K562 (cell line): ENCODE results near the gene BCAS3. TPM values are rescaled to one million over a fixed set of nuclear protein-coding genes. Genes with fewer than 3 reads are reported as not detected.

Source experiments
- ATAC-seq: fragments of 200-7000 bp; cut with Tn5 transposase; 3 replicates; pipeline ENCODE4 v1.9.1; 2020; ENCODE audit warnings: moderate library complexity
- BruUV-seq: library from RNA; stranded (reverse); fragments of 400-500 nt; replicated peaks from 2 replicates; lab custom pipeline; 2021; lab: Mats Ljungman, UMichigan
- CTCF ChIA-PET: fragments of 300-600 bp; formaldehyde crosslinking; extraction: SDS; loops from one replicate; lab custom pipeline; 2021; ENCODE audit warnings: low intra/inter-chr PET ratio; lab: Yijun Ruan, JAX
- POLR2A ChIA-PET: fragments of 300-600, 350-650 bp; sonication (Branson Sonifier 250); formaldehyde crosslinking; extraction: SDS; loops from one replicate; lab custom pipeline; 2021; ENCODE audit warnings: antibody characterized with exemption, inconsistent platforms; lab: Yijun Ruan, JAX
- DNase-seq, 4 experiments: peaks; one replicate each; pipeline versions ENCODE4 v3.0.0 to v3.0.0-alpha.2; 2011 to 2018; ENCODE audit warnings: low spot score in 3 of 4, mixed read lengths in 3 of 4; ENCODE audit errors: extremely low read depth in 1 of 4
- FAIRE-seq: peaks from 2 replicates; lab custom pipeline; 2011; peaks lifted over from hg19 to GRCh38; lab: Jason Lieb, UNC
- H2AFZ ChIP-seq: 2 replicates; pipeline ENCODE4 v1.6.0; 2011; ENCODE audit warnings: low read depth, low read length, control low read depth, inconsistent platforms
- H3K27ac ChIP-seq: fragments of 200-600 bp; 3 replicates; pipeline ENCODE4 v1.8.0; 2011; ENCODE audit warnings: low read depth, mild to moderate bottlenecking, control low read depth, inconsistent platforms, low read length, moderate library complexity, mixed read lengths; ENCODE audit errors: extremely low read depth
- H3K27me3 ChIP-seq, 2 experiments: fragments of 300-600 bp in 1 of 2; 2 replicates in 1 of 2; 3 replicates in 1 of 2; pipeline versions ENCODE4 v1.6.0 to v1.8.0; 2011; ENCODE audit warnings: inconsistent platforms in 2 of 2, low read length in 2 of 2, mild to moderate bottlenecking in 1 of 2, mixed read lengths in 1 of 2, moderate library complexity in 1 of 2; ENCODE audit not compliant: control insufficient read depth in 2 of 2, insufficient read depth in 2 of 2
- H3K36me3 ChIP-seq: fragments of 300-600 bp; 3 replicates; pipeline ENCODE4 v1.8.0; 2011; ENCODE audit warnings: mild to moderate bottlenecking, low read length, inconsistent platforms; ENCODE audit not compliant: control insufficient read depth, insufficient read depth
- H3K4me1 ChIP-seq, 2 experiments: fragments of 200-600 bp in 1 of 2; replicated peaks in 1 of 2; 2 replicates in 1 of 2; 3 replicates in 1 of 2; pipeline versions ENCODE4 v1.5.1 to v1.8.0; 2011; ENCODE audit warnings: inconsistent platforms in 2 of 2, low read length in 2 of 2, mild to moderate bottlenecking in 1 of 2, mixed read lengths in 1 of 2, moderate library complexity in 1 of 2; ENCODE audit not compliant: control insufficient read depth in 2 of 2, insufficient read depth in 2 of 2
- H3K4me2 ChIP-seq: 2 replicates; pipeline ENCODE4 v1.6.1; 2011; ENCODE audit warnings: low read length, control low read depth, inconsistent platforms, mixed read lengths; ENCODE audit not compliant: insufficient read depth
- H3K4me3 ChIP-seq: fragments of 200-600 bp; sonication (generic), shearing (Covaris generic); 2 replicates; pipeline ENCODE4 v1.5.1; 2016; ENCODE audit warnings: control low read depth, inconsistent platforms
- H3K79me2 ChIP-seq: fragments of 200-600 bp; 3 replicates; pipeline ENCODE4 v1.8.0; 2011; ENCODE audit warnings: low read length, inconsistent platforms; ENCODE audit not compliant: control insufficient read depth, insufficient read depth
- H3K9ac ChIP-seq, 2 experiments: 2 replicates each; pipeline versions ENCODE4 v1.6.0 to v1.6.1; 2011; ENCODE audit warnings: low read depth in 2 of 2, low read length in 2 of 2, control low read depth in 1 of 2, inconsistent platforms in 1 of 2, mild to moderate bottlenecking in 1 of 2, mixed read lengths in 1 of 2; ENCODE audit not compliant: insufficient read depth in 1 of 2
- H3K9me1 ChIP-seq: one replicate; pipeline ENCODE4 v1.6.0; 2011; ENCODE audit warnings: inconsistent platforms, mild to moderate bottlenecking, low read length, moderate library complexity; ENCODE audit not compliant: control insufficient read depth, insufficient read depth
- H3K9me3 ChIP-seq: replicated peaks from 2 replicates; pipeline ENCODE4 v1.5.1; 2011; ENCODE audit warnings: low read depth, low read length, inconsistent platforms; ENCODE audit not compliant: control insufficient read depth, insufficient read depth
- H4K20me1 ChIP-seq: replicated peaks from 2 replicates; pipeline ENCODE4 v1.6.1; 2011; ENCODE audit warnings: low read length, inconsistent platforms, mixed read lengths; ENCODE audit not compliant: control insufficient read depth, insufficient read depth
- DIDO1 ChIP-seq: fragments of 450-650 bp; IDR thresholded peaks from 2 replicates; pipeline ENCODE4 v1.6.1; 2016; ENCODE audit warnings: low read depth, missing biosample characterization, missing genetic modification characterization
- DMBX1 ChIP-seq: fragments of 250-450 bp; sonication (Bioruptor Pico); IDR thresholded peaks from 2 replicates; pipeline ENCODE4 v1.8.0; 2022; ENCODE audit warnings: inconsistent platforms, mild to moderate bottlenecking, moderate library complexity, borderline replicate concordance
- E2F3 ChIP-seq: fragments of 250-450 bp; sonication (Bioruptor Pico); IDR thresholded peaks from 2 replicates; pipeline ENCODE4 v1.4.0; 2020; ENCODE audit warnings: mild to moderate bottlenecking
- MYC ChIP-seq, 2 experiments: fragments of 250-450 bp in 1 of 2; sonication (Bioruptor Pico) in 1 of 2; IDR thresholded peaks; 2 replicates each; pipeline versions ENCODE4 v1.5.1 to v1.6.1; 2012 to 2021; ENCODE audit warnings: low read depth in 2 of 2, borderline replicate concordance in 1 of 2, improper control_type of control experiment in 1 of 2, low read length in 1 of 2, mild to moderate bottlenecking in 1 of 2, moderate library complexity in 1 of 2
- NFRKB ChIP-seq: fragments of 450-650 bp; IDR thresholded peaks from 2 replicates; pipeline ENCODE4 v1.6.1; 2016; ENCODE audit warnings: low read depth
- NKRF ChIP-seq: fragments of 450-650 bp; IDR thresholded peaks from 2 replicates; pipeline ENCODE4 v1.6.1; 2016; ENCODE audit warnings: borderline replicate concordance
- PTRF ChIP-seq: fragments of 450-650 bp; IDR thresholded peaks from 2 replicates; pipeline ENCODE4 v1.6.1; 2016; ENCODE audit warnings: mild to moderate bottlenecking, missing genetic modification characterization, missing compliant biosample characterization
- RCOR1 ChIP-seq, 2 experiments: IDR thresholded peaks; 2 replicates each; pipeline ENCODE4 v1.6.1; 2012; ENCODE audit warnings: low read depth in 2 of 2, low read length in 2 of 2, borderline replicate concordance in 1 of 2, improper control_type of control experiment in 1 of 2
- RNF2 ChIP-seq: sonication (generic); IDR thresholded peaks from 2 replicates; pipeline ENCODE4 v1.6.1; 2016
- SIN3A ChIP-seq, 2 experiments: fragments of 150-350 bp in 1 of 2; IDR thresholded peaks; 2 replicates each; pipeline ENCODE4 v1.6.1; 2011 to 2016; ENCODE audit warnings: borderline replicate concordance in 2 of 2, low read depth in 2 of 2, low read length in 2 of 2, mild to moderate bottlenecking in 2 of 2, moderate library complexity in 2 of 2; ENCODE audit not compliant: control insufficient read depth in 1 of 2
- SOX6 ChIP-seq: fragments of 450-650 bp; IDR thresholded peaks from 2 replicates; pipeline ENCODE4 v1.6.1; 2014; ENCODE audit warnings: mild to moderate bottlenecking
- SRSF9 ChIP-seq: fragments of 200-400 bp; formaldehyde crosslinking; IDR thresholded peaks from 2 replicates; pipeline ENCODE4 v1.6.1; 2017; ENCODE audit warnings: low read depth, low read length, borderline replicate concordance
- TAL1 ChIP-seq: fragments of 450-650 bp; IDR thresholded peaks from 2 replicates; pipeline ENCODE4 v1.6.1; 2016; ENCODE audit warnings: mild to moderate bottlenecking
- YBX1 ChIP-seq: fragments of 450-650 bp; IDR thresholded peaks from 2 replicates; pipeline ENCODE4 v1.7.1; 2016; ENCODE audit warnings: mild to moderate bottlenecking
- ZNF311 ChIP-seq: fragments of 250-450 bp; sonication (Bioruptor Pico); IDR thresholded peaks from 2 replicates; pipeline ENCODE4 v1.4.0; 2020; ENCODE audit warnings: mild to moderate bottlenecking, moderate library complexity
- WGBS: fragments of 100-300 bp; shearing (Covaris generic); methylation state at CpG from one replicate; pipeline ENCODE4 v1.1.6; 2016; ENCODE audit warnings: low coverage, mixed read lengths; ENCODE audit not compliant: insufficient coverage; ENCODE audit errors: missing lambda C conversion rate; 5-methylcytosine and 5-hydroxymethylcytosine counted together
- in situ Hi-C: fragments of 300-500 bp; cut with MboI; formaldehyde crosslinking; loops from 4 replicates; pipeline ENCODE4 v1.15.0; 2018; ENCODE audit warnings: inconsistent platforms, mixed read lengths
- intact Hi-C: fragments of 100-400 bp; cut with micrococcal nuclease; formaldehyde crosslinking; loops from 2 replicates; pipeline ENCODE4 v1.14.2; 2022
- polyA plus RNA-seq, 8 experiments: library from polyadenylated mRNA; depleted of rRNA in 4 of 8; stranded (reverse) in 5 of 8; unstranded in 3 of 8; fragments of >200 nt; fragmentation: Nextera tagmentation in 2 of 8; fragmentation: Illumina TruSeq in 1 of 8; extraction: Ambion mirVana in 2 of 8; extraction: Trizol in 1 of 8; gene quantifications; 2 replicates each; pipeline versions ENCODE4 v1.2.1 to v1.2.3, GENCODE V29; 2011 to 2014; ENCODE audit warnings: inconsistent platforms in 1 of 8, missing spikeins in 1 of 8
- total RNA-seq, 7 experiments: library from RNA; depleted of rRNA in 6 of 7; stranded (reverse); fragments of >200 nt in 6 of 7; fragmentation: Illumina TruSeq in 2 of 7; extraction: Trizol in 2 of 7; gene quantifications; 2 replicates each; pipeline versions ENCODE4 v1.2.1 to v1.2.3, GENCODE V29; 2011 to 2021; ENCODE audit warnings: low replicate concordance in 1 of 7
- TF ChIP-seq, protein P1 (sequence below): sonication (generic); formaldehyde crosslinking; IDR thresholded peaks from 2 replicates; pipeline ENCODE4 v1.8.0; 2022; ENCODE audit warnings: mild to moderate bottlenecking, missing genetic modification reagents
- TF ChIP-seq, protein P2 (sequence below): sonication (generic); formaldehyde crosslinking; IDR thresholded peaks from 2 replicates; pipeline ENCODE4 v1.9.0; 2022; ENCODE audit warnings: mild to moderate bottlenecking, missing genetic modification reagents
- TF ChIP-seq, protein P3 (sequence below): sonication (generic); formaldehyde crosslinking; IDR thresholded peaks from 2 replicates; pipeline ENCODE4 v1.8.0; 2022; ENCODE audit warnings: missing genetic modification reagents, mild to moderate bottlenecking, borderline replicate concordance

BCAS3 gene
- total and polyA plus RNA-seq, 9 of the 15 experiments (the other 6 are each of a cell fraction or from before 2014, with no cell fraction given): 1.9 to 5.5 (median 3.5) TPM

DNA sequence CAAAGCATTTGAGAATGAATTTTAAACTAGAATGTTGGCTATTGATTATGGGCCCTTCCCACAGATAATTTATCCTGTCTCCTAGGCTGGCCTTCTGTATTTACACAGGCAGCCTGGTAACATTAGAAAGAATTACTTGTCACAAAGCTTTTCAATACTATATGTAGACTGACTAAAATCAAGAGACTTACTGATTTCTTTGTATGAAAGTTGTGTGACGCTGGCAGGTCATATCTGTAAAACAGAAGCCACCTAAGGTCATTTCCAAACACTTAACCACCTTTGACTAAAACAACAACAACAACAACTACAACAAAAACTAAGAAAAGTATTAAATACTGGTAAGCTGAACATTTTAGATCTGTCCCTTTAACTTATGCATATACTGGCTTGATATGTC is 393.0 kb downstream of the BCAS3 start:
- no peaks in the 10 kb centered on the region for H3K36me3 ChIP-seq
- ATAC-seq (no peak), FAIRE-seq (no peak), DNase-seq (no peak)
- H3K9me1 ChIP-seq: no peaks in the 10 kb centered on the region
- TF ChIP-seq MYC (IDR thresholded peaks at IDR 0.05; ENCODE audit: low read depth, low read length) (no peak), MYC (CRISPR knock-in tag; IDR thresholded peaks at IDR 0.05; ENCODE audit: borderline replicate concordance, low read depth) (no peak), E2F3 (CRISPR knock-in tag) (no peak), RCOR1 (IDR thresholded peaks at IDR 0.05; ENCODE audit: borderline replicate concordance in 1 of 2, low read depth in 2 of 2, low read length in 2 of 2) (no peak), SIN3A (IDR thresholded peaks at IDR 0.05; ENCODE audit: borderline replicate concordance in 2 of 2, control insufficient read depth in 1 of 2, low read depth in 2 of 2, low read length in 2 of 2) (no peak), DIDO1 (tag) (no peak), YBX1 (no peak), SRSF9 (no peak), ZNF311 (no peak), NFRKB (no peak), RNF2 (no peak), DMBX1 (CRISPR knock-in tag) (no peak), TAL1 (no peak), NKRF (no peak), PTRF (no peak), SOX6 (no peak)
- TF ChIP-seq, protein P1, sequence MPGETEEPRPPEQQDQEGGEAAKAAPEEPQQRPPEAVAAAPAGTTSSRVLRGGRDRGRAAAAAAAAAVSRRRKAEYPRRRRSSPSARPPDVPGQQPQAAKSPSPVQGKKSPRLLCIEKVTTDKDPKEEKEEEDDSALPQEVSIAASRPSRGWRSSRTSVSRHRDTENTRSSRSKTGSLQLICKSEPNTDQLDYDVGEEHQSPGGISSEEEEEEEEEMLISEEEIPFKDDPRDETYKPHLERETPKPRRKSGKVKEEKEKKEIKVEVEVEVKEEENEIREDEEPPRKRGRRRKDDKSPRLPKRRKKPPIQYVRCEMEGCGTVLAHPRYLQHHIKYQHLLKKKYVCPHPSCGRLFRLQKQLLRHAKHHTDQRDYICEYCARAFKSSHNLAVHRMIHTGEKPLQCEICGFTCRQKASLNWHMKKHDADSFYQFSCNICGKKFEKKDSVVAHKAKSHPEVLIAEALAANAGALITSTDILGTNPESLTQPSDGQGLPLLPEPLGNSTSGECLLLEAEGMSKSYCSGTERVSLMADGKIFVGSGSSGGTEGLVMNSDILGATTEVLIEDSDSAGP (CRISPR knock-in tag): no peak
- TF ChIP-seq, protein P2, sequence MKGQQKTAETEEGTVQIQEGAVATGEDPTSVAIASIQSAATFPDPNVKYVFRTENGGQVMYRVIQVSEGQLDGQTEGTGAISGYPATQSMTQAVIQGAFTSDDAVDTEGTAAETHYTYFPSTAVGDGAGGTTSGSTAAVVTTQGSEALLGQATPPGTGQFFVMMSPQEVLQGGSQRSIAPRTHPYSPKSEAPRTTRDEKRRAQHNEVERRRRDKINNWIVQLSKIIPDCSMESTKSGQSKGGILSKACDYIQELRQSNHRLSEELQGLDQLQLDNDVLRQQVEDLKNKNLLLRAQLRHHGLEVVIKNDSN: no peak
- TF ChIP-seq, protein P3, sequence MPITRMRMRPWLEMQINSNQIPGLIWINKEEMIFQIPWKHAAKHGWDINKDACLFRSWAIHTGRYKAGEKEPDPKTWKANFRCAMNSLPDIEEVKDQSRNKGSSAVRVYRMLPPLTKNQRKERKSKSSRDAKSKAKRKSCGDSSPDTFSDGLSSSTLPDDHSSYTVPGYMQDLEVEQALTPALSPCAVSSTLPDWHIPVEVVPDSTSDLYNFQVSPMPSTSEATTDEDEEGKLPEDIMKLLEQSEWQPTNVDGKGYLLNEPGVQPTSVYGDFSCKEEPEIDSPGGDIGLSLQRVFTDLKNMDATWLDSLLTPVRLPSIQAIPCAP (CRISPR knock-in tag): no peak
- H3K4me2 ChIP-seq: no peak overlapping the region
- H3K9me3 ChIP-seq: no peaks in the 10 kb centered on the region
- no peak overlapping the region for H3K9ac ChIP-seq
- ChIA-PET CTCF (no interaction called here), POLR2A (no interaction called here)
- H3K79me2 ChIP-seq: no peaks in the 10 kb centered on the region
- WGBS: 0% methylated on average over 1 of the region's 1 CpG
- H3K27ac ChIP-seq: no peak overlapping the region
- BruUV-seq: no TSS peak
- H3K4me3 ChIP-seq: no peak overlapping the region
- H4K20me1 ChIP-seq: no peaks in the 10 kb centered on the region
- intact Hi-C loops (no loop called here), in situ Hi-C loops (no loop called here)
- no peak overlapping the region for H2AFZ ChIP-seq
- no peaks in the 10 kb centered on the region; a peak in 2 of 5 replicates for H3K27me3 ChIP-seq
- no peaks in the 10 kb centered on the region for H3K4me1 ChIP-seq
